K562 (cell line): Measurements from ENCODE around the gene B4GALT1. TPM values are rescaled to one million over a fixed set of nuclear protein-coding genes. Genes with fewer than 3 reads are reported as not detected.

Experiments used
- ATAC-seq: fragments of 200-7000 bp; cut with Tn5 transposase; 3 replicates; pipeline ENCODE4 v1.9.1; 2020; ENCODE audit warnings: moderate library complexity
- BruUV-seq: library from RNA; stranded (reverse); fragments of 400-500 nt; replicated peaks from 2 replicates; lab custom pipeline; 2021; lab: Mats Ljungman, UMichigan
- CTCF ChIA-PET: fragments of 300-600 bp; formaldehyde crosslinking; extraction: SDS; loops from one replicate; lab custom pipeline; 2021; ENCODE audit warnings: low intra/inter-chr PET ratio; lab: Yijun Ruan, JAX
- POLR2A ChIA-PET: fragments of 300-600, 350-650 bp; sonication (Branson Sonifier 250); formaldehyde crosslinking; extraction: SDS; loops from one replicate; lab custom pipeline; 2021; ENCODE audit warnings: antibody characterized with exemption, inconsistent platforms; lab: Yijun Ruan, JAX
- DNase-seq, 4 experiments: peaks; one replicate each; pipeline versions ENCODE4 v3.0.0 to v3.0.0-alpha.2; 2011 to 2018; ENCODE audit warnings: low spot score in 3 of 4, mixed read lengths in 3 of 4; ENCODE audit errors: extremely low read depth in 1 of 4
- FAIRE-seq: peaks from 2 replicates; lab custom pipeline; 2011; peaks lifted over from hg19 to GRCh38; lab: Jason Lieb, UNC
- H2AFZ ChIP-seq: 2 replicates; pipeline ENCODE4 v1.6.0; 2011; ENCODE audit warnings: low read depth, low read length, control low read depth, inconsistent platforms
- H3K27ac ChIP-seq: fragments of 200-600 bp; 3 replicates; pipeline ENCODE4 v1.8.0; 2011; ENCODE audit warnings: low read depth, mild to moderate bottlenecking, control low read depth, inconsistent platforms, low read length, moderate library complexity, mixed read lengths; ENCODE audit errors: extremely low read depth
- H3K27me3 ChIP-seq, 2 experiments: fragments of 300-600 bp in 1 of 2; 2 replicates in 1 of 2; 3 replicates in 1 of 2; pipeline versions ENCODE4 v1.6.0 to v1.8.0; 2011; ENCODE audit warnings: inconsistent platforms in 2 of 2, low read length in 2 of 2, mild to moderate bottlenecking in 1 of 2, mixed read lengths in 1 of 2, moderate library complexity in 1 of 2; ENCODE audit not compliant: control insufficient read depth in 2 of 2, insufficient read depth in 2 of 2
- H3K36me3 ChIP-seq: fragments of 300-600 bp; 3 replicates; pipeline ENCODE4 v1.8.0; 2011; ENCODE audit warnings: mild to moderate bottlenecking, low read length, inconsistent platforms; ENCODE audit not compliant: control insufficient read depth, insufficient read depth
- H3K4me1 ChIP-seq, 2 experiments: fragments of 200-600 bp in 1 of 2; replicated peaks in 1 of 2; 2 replicates in 1 of 2; 3 replicates in 1 of 2; pipeline versions ENCODE4 v1.5.1 to v1.8.0; 2011; ENCODE audit warnings: inconsistent platforms in 2 of 2, low read length in 2 of 2, mild to moderate bottlenecking in 1 of 2, mixed read lengths in 1 of 2, moderate library complexity in 1 of 2; ENCODE audit not compliant: control insufficient read depth in 2 of 2, insufficient read depth in 2 of 2
- H3K4me2 ChIP-seq: 2 replicates; pipeline ENCODE4 v1.6.1; 2011; ENCODE audit warnings: low read length, control low read depth, inconsistent platforms, mixed read lengths; ENCODE audit not compliant: insufficient read depth
- H3K4me3 ChIP-seq: fragments of 200-600 bp; sonication (generic), shearing (Covaris generic); 2 replicates; pipeline ENCODE4 v1.5.1; 2016; ENCODE audit warnings: control low read depth, inconsistent platforms
- H3K79me2 ChIP-seq: fragments of 200-600 bp; 3 replicates; pipeline ENCODE4 v1.8.0; 2011; ENCODE audit warnings: low read length, inconsistent platforms; ENCODE audit not compliant: control insufficient read depth, insufficient read depth
- H3K9ac ChIP-seq, 2 experiments: 2 replicates each; pipeline versions ENCODE4 v1.6.0 to v1.6.1; 2011; ENCODE audit warnings: low read depth in 2 of 2, low read length in 2 of 2, control low read depth in 1 of 2, inconsistent platforms in 1 of 2, mild to moderate bottlenecking in 1 of 2, mixed read lengths in 1 of 2; ENCODE audit not compliant: insufficient read depth in 1 of 2
- H3K9me1 ChIP-seq: one replicate; pipeline ENCODE4 v1.6.0; 2011; ENCODE audit warnings: inconsistent platforms, mild to moderate bottlenecking, low read length, moderate library complexity; ENCODE audit not compliant: control insufficient read depth, insufficient read depth
- H3K9me3 ChIP-seq: replicated peaks from 2 replicates; pipeline ENCODE4 v1.5.1; 2011; ENCODE audit warnings: low read depth, low read length, inconsistent platforms; ENCODE audit not compliant: control insufficient read depth, insufficient read depth
- H4K20me1 ChIP-seq: replicated peaks from 2 replicates; pipeline ENCODE4 v1.6.1; 2011; ENCODE audit warnings: low read length, inconsistent platforms, mixed read lengths; ENCODE audit not compliant: control insufficient read depth, insufficient read depth
- C11orf30 ChIP-seq: fragments of 450-650 bp; IDR thresholded peaks from 2 replicates; pipeline ENCODE4 v1.6.1; 2016; ENCODE audit warnings: low read depth, mild to moderate bottlenecking
- FOSL1 ChIP-seq: fragments of 200-800 bp; sonication (Bioruptor generic); conservative IDR thresholded peaks from 2 replicates; pipeline ENCODE4 v1.6.1; 2016; ENCODE audit warnings: missing genetic modification characterization, missing compliant biosample characterization
- GATA2 ChIP-seq: sonication (generic); formaldehyde crosslinking; IDR thresholded peaks from 2 replicates; pipeline ENCODE4 v1.4.0; 2020; ENCODE audit warnings: mild to moderate bottlenecking, missing genetic modification reagents
- MAFF ChIP-seq: IDR thresholded peaks from 2 replicates; pipeline ENCODE4 v1.6.1; 2012; ENCODE audit warnings: low read length, improper control_type of control experiment
- RBM14 ChIP-seq: fragments of 200-400 bp; formaldehyde crosslinking; IDR thresholded peaks from 2 replicates; pipeline ENCODE4 v1.6.1; 2018; ENCODE audit warnings: low read depth, mild to moderate bottlenecking, low read length, moderate library complexity, borderline replicate concordance; ENCODE audit not compliant: insufficient read depth
- SMARCB1 ChIP-seq: IDR thresholded peaks from 2 replicates; pipeline ENCODE4 v1.6.1; 2011; ENCODE audit warnings: improper control_type of control experiment, low read depth; ENCODE audit not compliant: insufficient read length
- ZNF586 ChIP-seq: fragments of 450-650 bp; formaldehyde crosslinking; conservative IDR thresholded peaks from 2 replicates; pipeline ENCODE4 v1.4.0; 2020; ENCODE audit warnings: mild to moderate bottlenecking, moderate library complexity
- WGBS: fragments of 100-300 bp; shearing (Covaris generic); methylation state at CpG from one replicate; pipeline ENCODE4 v1.1.6; 2016; ENCODE audit warnings: low coverage, mixed read lengths; ENCODE audit not compliant: insufficient coverage; ENCODE audit errors: missing lambda C conversion rate; 5-methylcytosine and 5-hydroxymethylcytosine counted together
- in situ Hi-C: fragments of 300-500 bp; cut with MboI; formaldehyde crosslinking; loops from 4 replicates; pipeline ENCODE4 v1.15.0; 2018; ENCODE audit warnings: inconsistent platforms, mixed read lengths
- intact Hi-C: fragments of 100-400 bp; cut with micrococcal nuclease; formaldehyde crosslinking; loops from 2 replicates; pipeline ENCODE4 v1.14.2; 2022
- polyA plus RNA-seq, 8 experiments: library from polyadenylated mRNA; depleted of rRNA in 4 of 8; stranded (reverse) in 5 of 8; unstranded in 3 of 8; fragments of >200 nt; fragmentation: Nextera tagmentation in 2 of 8; fragmentation: Illumina TruSeq in 1 of 8; extraction: Ambion mirVana in 2 of 8; extraction: Trizol in 1 of 8; gene quantifications; 2 replicates each; pipeline versions ENCODE4 v1.2.1 to v1.2.3, GENCODE V29; 2011 to 2014; ENCODE audit warnings: inconsistent platforms in 1 of 8, missing spikeins in 1 of 8
- total RNA-seq, 7 experiments: library from RNA; depleted of rRNA in 6 of 7; stranded (reverse); fragments of >200 nt in 6 of 7; fragmentation: Illumina TruSeq in 2 of 7; extraction: Trizol in 2 of 7; gene quantifications; 2 replicates each; pipeline versions ENCODE4 v1.2.1 to v1.2.3, GENCODE V29; 2011 to 2021; ENCODE audit warnings: low replicate concordance in 1 of 7
- TF ChIP-seq, protein P1 (sequence below): fragments of 250-450 bp; sonication (Bioruptor Pico); IDR thresholded peaks from 2 replicates; pipeline ENCODE4 v1.9.0; 2021; ENCODE audit warnings: mild to moderate bottlenecking, inconsistent platforms
- TF ChIP-seq, protein P2 (sequence below): sonication (generic); formaldehyde crosslinking; IDR thresholded peaks from 2 replicates; pipeline ENCODE4 v1.5.0; 2020; ENCODE audit warnings: missing genetic modification reagents
- TF ChIP-seq, protein P3 (sequence below): sonication (generic); formaldehyde crosslinking; IDR thresholded peaks from 2 replicates; pipeline ENCODE4 v1.8.1; 2022; ENCODE audit warnings: missing genetic modification reagents

Gene B4GALT1
- total and polyA plus RNA-seq, 9 of the 15 experiments (the other 6 are each of a cell fraction or from before 2014, with no cell fraction given): 4.1 to 26.8 (median 7.1) TPM

DNA sequence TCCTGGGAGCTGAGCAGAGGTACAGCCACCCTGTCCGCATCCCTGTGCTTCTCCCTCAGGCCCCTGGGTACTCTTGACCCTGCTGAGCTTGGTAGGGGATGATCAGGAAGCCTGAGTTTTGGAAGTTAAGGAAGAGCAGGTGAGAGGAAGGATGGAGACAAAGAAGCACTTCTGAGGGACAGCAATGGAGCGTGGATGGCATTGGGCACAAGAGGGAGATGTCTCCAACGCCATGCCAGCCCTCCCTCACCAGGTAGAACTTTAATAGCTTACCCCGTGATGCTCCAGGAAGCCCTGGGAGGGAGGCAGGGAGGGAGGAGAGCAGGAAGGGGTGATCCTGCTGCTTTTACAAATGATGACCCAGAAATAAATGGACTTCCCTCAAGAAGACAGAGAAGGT lies 60.8 kb downstream of the B4GALT1 start:
- in situ Hi-C loops (loop anchor here (10.0 kb wide), 1 partner anchor 128 kb away; no protein-coding TSS in a partner anchor), intact Hi-C loops (no loop called here)
- no peaks in the 10 kb centered on the region for H3K9me1 ChIP-seq
- FAIRE-seq (no peak), DNase-seq (no peak)
- no TSS peak for BruUV-seq
- H3K4me2 ChIP-seq: no peak overlapping the region
- POLR2A ChIA-PET: no interaction called here
- 38% methylated on average over 4 of the region's 4 CpGs for WGBS
- 0 out of 3 replicates have a peak, but pooled peaks cover 3% of the 10 kb centered on the region for H3K36me3 ChIP-seq
- TF ChIP-seq FOSL1 (tag): no peak
- TF ChIP-seq GATA2: no peak
- TF ChIP-seq, all 486 proteins: peak for 0
- H3K79me2 ChIP-seq: no peaks in the 10 kb centered on the region
- no peak overlapping the region for H3K9ac ChIP-seq
- H3K27ac ChIP-seq: no peak overlapping the region
- H3K27me3 ChIP-seq: no peaks in the 10 kb centered on the region
- no peaks in the 10 kb centered on the region; the same call in 1 of the 2 replicates for H4K20me1 ChIP-seq
- H3K4me1 ChIP-seq: peaks cover 3 to 6% of the 10 kb centered on the region in 2 experiments; a peak in 2 of 5 replicates
- no peaks in the 10 kb centered on the region for H3K9me3 ChIP-seq
- ATAC-seq: no peak
- CTCF ChIA-PET: no interaction called here
- H3K4me3 ChIP-seq: no peak overlapping the region
- H2AFZ ChIP-seq: no peak overlapping the region

DNA sequence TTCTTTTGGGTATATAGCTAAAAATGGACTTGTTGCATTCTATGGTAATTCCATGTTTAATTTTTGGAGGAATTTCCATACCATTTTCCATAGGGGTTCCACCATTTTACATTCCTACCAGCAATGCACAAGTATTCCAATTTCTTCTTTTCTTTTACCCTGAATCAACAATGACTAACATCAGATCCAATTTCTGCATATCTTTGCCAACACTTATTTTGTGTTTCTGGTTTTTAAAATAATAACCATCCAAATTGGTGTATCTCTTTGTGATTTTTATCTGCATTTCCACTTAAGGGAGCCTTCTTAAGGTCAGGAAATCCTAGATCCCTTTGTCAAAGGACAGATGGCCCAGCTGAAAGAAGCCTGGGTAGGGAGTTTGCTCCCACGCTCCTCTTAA lies 61.2 kb downstream of the B4GALT1 start:
- no TSS peak for BruUV-seq
- POLR2A ChIA-PET: no interaction called here
- Histone ChIP-seq H4K20me1 (no peaks in the 10 kb centered on the region; the same call in 1 of the 2 replicates), H3K4me1 (peaks cover 3 to 6% of the 10 kb centered on the region in 2 experiments; a peak in 2 of 5 replicates), H3K4me2 (no peak overlapping the region), H3K79me2 (no peaks in the 10 kb centered on the region), H3K4me3 (no peak overlapping the region), H3K9me1 (no peaks in the 10 kb centered on the region), H3K9ac (no peak overlapping the region), H3K9me3 (no peaks in the 10 kb centered on the region), H3K27ac (no peak overlapping the region), H3K27me3 (no peaks in the 10 kb centered on the region), H3K36me3 (0 out of 3 replicates have a peak, but pooled peaks cover 3% of the 10 kb centered on the region), H2AFZ (no peak overlapping the region)
- TF ChIP-seq ZNF586 (CRISPR knock-in tag) (no peak), MAFF (no peak), C11orf30 (no peak), SMARCB1 (no peak), RBM14 (no peak)
- TF ChIP-seq, protein P1, sequence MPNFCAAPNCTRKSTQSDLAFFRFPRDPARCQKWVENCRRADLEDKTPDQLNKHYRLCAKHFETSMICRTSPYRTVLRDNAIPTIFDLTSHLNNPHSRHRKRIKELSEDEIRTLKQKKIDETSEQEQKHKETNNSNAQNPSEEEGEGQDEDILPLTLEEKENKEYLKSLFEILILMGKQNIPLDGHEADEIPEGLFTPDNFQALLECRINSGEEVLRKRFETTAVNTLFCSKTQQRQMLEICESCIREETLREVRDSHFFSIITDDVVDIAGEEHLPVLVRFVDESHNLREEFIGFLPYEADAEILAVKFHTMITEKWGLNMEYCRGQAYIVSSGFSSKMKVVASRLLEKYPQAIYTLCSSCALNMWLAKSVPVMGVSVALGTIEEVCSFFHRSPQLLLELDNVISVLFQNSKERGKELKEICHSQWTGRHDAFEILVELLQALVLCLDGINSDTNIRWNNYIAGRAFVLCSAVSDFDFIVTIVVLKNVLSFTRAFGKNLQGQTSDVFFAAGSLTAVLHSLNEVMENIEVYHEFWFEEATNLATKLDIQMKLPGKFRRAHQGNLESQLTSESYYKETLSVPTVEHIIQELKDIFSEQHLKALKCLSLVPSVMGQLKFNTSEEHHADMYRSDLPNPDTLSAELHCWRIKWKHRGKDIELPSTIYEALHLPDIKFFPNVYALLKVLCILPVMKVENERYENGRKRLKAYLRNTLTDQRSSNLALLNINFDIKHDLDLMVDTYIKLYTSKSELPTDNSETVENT (CRISPR knock-in tag): no peak
- TF ChIP-seq, protein P2, sequence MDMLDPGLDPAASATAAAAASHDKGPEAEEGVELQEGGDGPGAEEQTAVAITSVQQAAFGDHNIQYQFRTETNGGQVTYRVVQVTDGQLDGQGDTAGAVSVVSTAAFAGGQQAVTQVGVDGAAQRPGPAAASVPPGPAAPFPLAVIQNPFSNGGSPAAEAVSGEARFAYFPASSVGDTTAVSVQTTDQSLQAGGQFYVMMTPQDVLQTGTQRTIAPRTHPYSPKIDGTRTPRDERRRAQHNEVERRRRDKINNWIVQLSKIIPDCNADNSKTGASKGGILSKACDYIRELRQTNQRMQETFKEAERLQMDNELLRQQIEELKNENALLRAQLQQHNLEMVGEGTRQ (CRISPR knock-in tag): no peak
- TF ChIP-seq, protein P3, sequence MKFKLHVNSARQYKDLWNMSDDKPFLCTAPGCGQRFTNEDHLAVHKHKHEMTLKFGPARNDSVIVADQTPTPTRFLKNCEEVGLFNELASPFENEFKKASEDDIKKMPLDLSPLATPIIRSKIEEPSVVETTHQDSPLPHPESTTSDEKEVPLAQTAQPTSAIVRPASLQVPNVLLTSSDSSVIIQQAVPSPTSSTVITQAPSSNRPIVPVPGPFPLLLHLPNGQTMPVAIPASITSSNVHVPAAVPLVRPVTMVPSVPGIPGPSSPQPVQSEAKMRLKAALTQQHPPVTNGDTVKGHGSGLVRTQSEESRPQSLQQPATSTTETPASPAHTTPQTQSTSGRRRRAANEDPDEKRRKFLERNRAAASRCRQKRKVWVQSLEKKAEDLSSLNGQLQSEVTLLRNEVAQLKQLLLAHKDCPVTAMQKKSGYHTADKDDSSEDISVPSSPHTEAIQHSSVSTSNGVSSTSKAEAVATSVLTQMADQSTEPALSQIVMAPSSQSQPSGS (CRISPR knock-in tag): no peak
- no peak for FAIRE-seq
- 40% methylated on average over 1 of the region's 1 CpG for WGBS
- DNase-seq: no peak
- intact Hi-C loops (no loop called here), in situ Hi-C loops (loop anchor here (10.0 kb wide), 1 partner anchor 129 kb away; no protein-coding TSS in a partner anchor)
- CTCF ChIA-PET: no interaction called here
- no peak for ATAC-seq
